NB4 (cell line): ENCODE data around the gene TNFRSF8.

Source experiments
- DNase-seq: peaks from one replicate; pipeline ENCODE4 v3.0.0; 2010; ENCODE audit warnings: low read depth
- H3K4me3 ChIP-seq: one replicate; pipeline ENCODE4 v1.5.1; 2011; ENCODE audit warnings: mild to moderate bottlenecking, low read depth, low read length, moderate library complexity
- CTCF ChIP-seq: IDR thresholded peaks from one replicate; pipeline ENCODE4 v1.5.1; 2012; ENCODE audit warnings: low read depth, low read length
- MAX ChIP-seq: IDR thresholded peaks from 2 replicates; pipeline ENCODE4 v1.6.1; 2011; ENCODE audit warnings: low read depth, low read length
- MYC ChIP-seq: IDR thresholded peaks from 2 replicates; pipeline ENCODE4 v1.6.1; 2011; ENCODE audit warnings: low read depth, low read length
- POLR2A ChIP-seq: IDR thresholded peaks from 2 replicates; pipeline ENCODE4 v1.6.1; 2011; ENCODE audit warnings: mild to moderate bottlenecking; ENCODE audit not compliant: insufficient read length; ENCODE audit errors: extremely low read depth

Gene TNFRSF8

GRCh38 chr1:12052997-12053686 lies 10.0 kb upstream of the TNFRSF8 start:
- TF ChIP-seq POLR2A, result no peak
- DNase-seq, result no peak
- H3K4me3 ChIP-seq, result no peak overlapping the region

- H3K4me3 ChIP-seq, result no peak overlapping the region
- DNase-seq, result no peak
- TF ChIP-seq MAX, result no peak
Measured at GRCh38 chr1:12053752-12054548, 9.2 kb upstream of the TNFRSF8 start.

- TF ChIP-seq POLR2A, result no peak
- TF ChIP-seq MYC, result no peak
- no peak for TF ChIP-seq CTCF
- no peak for TF ChIP-seq MAX
- H3K4me3 ChIP-seq, result no peak overlapping the region
- no peak for DNase-seq
Measured at GRCh38 chr1:12055259-12055658, 7.8 kb upstream of the TNFRSF8 start.

GRCh38 chr1:12056331-12056841 lies 6.7 kb upstream of the TNFRSF8 start:
- H3K4me3 ChIP-seq, result no peak overlapping the region
- no peak for DNase-seq
- TF ChIP-seq MAX (no peak), POLR2A (no peak), MYC (no peak), CTCF (no peak)

GRCh38 chr1:12057382-12057781 lies 5.7 kb upstream of the TNFRSF8 start:
- no peak overlapping the region for H3K4me3 ChIP-seq
- no peak for TF ChIP-seq MAX
- peak; percentile 48 for DNase-seq

GRCh38 chr1:12057940-12058687 lies 5.0 kb upstream of the TNFRSF8 start:
- H3K4me3 ChIP-seq, result no peak overlapping the region
- TF ChIP-seq POLR2A (no peak), MYC (no peak), CTCF (no peak), MAX (no peak)
- DNase-seq, result peak; percentile 52

- no peak for DNase-seq
- H3K4me3 ChIP-seq, result no peak overlapping the region
- TF ChIP-seq CTCF (no peak), MAX (no peak), MYC (no peak), POLR2A (no peak)
Measured at GRCh38 chr1:12059226-12059625, 3.9 kb upstream of the TNFRSF8 start.
